Neural progenitor cell (in vitro differentiated cells): ENCODE data around the gene FADS2. TPM values are rescaled to one million over a fixed set of nuclear protein-coding genes. Genes with fewer than 3 reads are reported as not detected.

Source experiments
- DNase-seq: peaks from one replicate; pipeline ENCODE4 v3.0.0-alpha.2; 2016; ENCODE audit warnings: low spot score
- H2AFZ ChIP-seq: fragments of 200-600 bp; sonication (generic); replicated peaks from 2 replicates; pipeline ENCODE4 v1.6.1; 2016; ENCODE audit warnings: antibody characterized with exemption
- H3F3A ChIP-seq: fragments of 200-600 bp; sonication (generic); 2 replicates; pipeline ENCODE4 v1.6.1; 2016; ENCODE audit warnings: antibody characterized with exemption, low read depth
- H3K27ac ChIP-seq: fragments of 200-600 bp; sonication (generic); 2 replicates; pipeline ENCODE4 v1.5.1; 2016; ENCODE audit warnings: mild to moderate bottlenecking
- H3K27me3 ChIP-seq: fragments of 200-600 bp; sonication (generic); 2 replicates; pipeline ENCODE4 v1.6.1; 2016; ENCODE audit warnings: mild to moderate bottlenecking, moderate library complexity
- H3K36me3 ChIP-seq: fragments of 200-600 bp; sonication (generic); 2 replicates; pipeline ENCODE4 v1.5.1; 2016
- H3K4me1 ChIP-seq: fragments of 200-600 bp; sonication (generic); 2 replicates; pipeline ENCODE4 v1.6.1; 2016; ENCODE audit warnings: mixed run types
- H3K4me2 ChIP-seq: fragments of 200-600 bp; sonication (generic); 2 replicates; pipeline ENCODE4 v1.6.1; 2016
- H3K4me3 ChIP-seq: fragments of 200-600 bp; sonication (generic); 2 replicates; pipeline ENCODE4 v1.5.1; 2016
- H3K79me2 ChIP-seq: fragments of 200-600 bp; sonication (generic); 2 replicates; pipeline ENCODE4 v1.6.1; 2016; ENCODE audit warnings: low read depth
- H3K9ac ChIP-seq: fragments of 200-600 bp; sonication (generic); 2 replicates; pipeline ENCODE4 v1.6.1; 2016
- H3K9me3 ChIP-seq: fragments of 200-600 bp; sonication (generic); 2 replicates; pipeline ENCODE4 v1.5.1; 2016; ENCODE audit warnings: low read depth
- H4K20me1 ChIP-seq: fragments of 200-600 bp; sonication (generic); 2 replicates; pipeline ENCODE4 v1.6.1; 2016; ENCODE audit warnings: low read depth
- H3K27ac Mint-ChIP-seq: 3 replicates; pipeline ENCODE4 v1.8.0; 2021; ENCODE audit warnings: mixed read lengths
- H3K27me3 Mint-ChIP-seq: 2 replicates; pipeline ENCODE4 v1.8.0; 2022; ENCODE audit warnings: low read depth, mild to moderate bottlenecking, inconsistent platforms, moderate library complexity, mixed read lengths; ENCODE audit not compliant: insufficient read depth
- H3K36me3 Mint-ChIP-seq: 3 replicates; pipeline ENCODE4 v1.8.0; 2021; ENCODE audit warnings: mixed read lengths
- H3K4me1 Mint-ChIP-seq: 3 replicates; pipeline ENCODE4 v1.8.0; 2021; ENCODE audit warnings: mixed read lengths
- H3K4me3 Mint-ChIP-seq: 3 replicates; pipeline ENCODE4 v1.8.0; 2021; ENCODE audit warnings: mild to moderate bottlenecking, moderate library complexity, mixed read lengths
- H3K9me3 Mint-ChIP-seq: 3 replicates; pipeline ENCODE4 v1.8.0; 2020; ENCODE audit warnings: mixed read lengths
- EZH2 ChIP-seq: fragments of 200-600 bp; sonication (generic); IDR thresholded peaks from 2 replicates; pipeline ENCODE4 v1.6.1; 2017; ENCODE audit warnings: antibody characterized with exemption, mild to moderate bottlenecking, moderate library complexity
- EZH2phosphoT487 ChIP-seq: fragments of 200-600 bp; sonication (generic); IDR thresholded peaks from 2 replicates; pipeline ENCODE4 v1.6.1; 2017; ENCODE audit warnings: antibody characterized with exemption
- total RNA-seq: library from RNA; depleted of rRNA; stranded (reverse); fragments of >200 nt; gene quantifications from 2 replicates; pipeline ENCODE4 v1.2.3, GENCODE V29; 2015; ENCODE audit warnings: low replicate concordance
- TF ChIP-seq, protein P1 (sequence below): fragments of 200-600 bp; sonication (generic); IDR thresholded peaks from 2 replicates; pipeline ENCODE4 v1.5.1; 2017; ENCODE audit warnings: antibody characterized with exemption, mild to moderate bottlenecking

FADS2 gene
- total RNA-seq, 1 donor from 2014 or later = 233 TPM

- H3K27me3 Mint-ChIP-seq = peaks cover 10% of the 10 kb centered on the region
- Histone ChIP-seq H3K9me3 (no peaks in the 10 kb centered on the region), H2AFZ (no peak overlapping the region), H3K27ac (no peak overlapping the region), H3K4me3 (no peak overlapping the region), H3K27me3 (no peaks in the 10 kb centered on the region), H4K20me1 (no peaks in the 10 kb centered on the region), H3K4me2 (no peak overlapping the region), H3K79me2 (no peaks in the 10 kb centered on the region), H3K36me3 (no peaks in the 10 kb centered on the region), H3K9ac (no peak overlapping the region), H3K4me1 (peaks cover 12% of the 10 kb centered on the region), H3F3A (no peaks in the 10 kb centered on the region)
- peaks cover 12% of the 10 kb centered on the region for H3K4me1 Mint-ChIP-seq
- H3K9me3 Mint-ChIP-seq = no peaks in the 10 kb centered on the region
- no peaks in the 10 kb centered on the region for H3K36me3 Mint-ChIP-seq
- TF ChIP-seq, protein P1, sequence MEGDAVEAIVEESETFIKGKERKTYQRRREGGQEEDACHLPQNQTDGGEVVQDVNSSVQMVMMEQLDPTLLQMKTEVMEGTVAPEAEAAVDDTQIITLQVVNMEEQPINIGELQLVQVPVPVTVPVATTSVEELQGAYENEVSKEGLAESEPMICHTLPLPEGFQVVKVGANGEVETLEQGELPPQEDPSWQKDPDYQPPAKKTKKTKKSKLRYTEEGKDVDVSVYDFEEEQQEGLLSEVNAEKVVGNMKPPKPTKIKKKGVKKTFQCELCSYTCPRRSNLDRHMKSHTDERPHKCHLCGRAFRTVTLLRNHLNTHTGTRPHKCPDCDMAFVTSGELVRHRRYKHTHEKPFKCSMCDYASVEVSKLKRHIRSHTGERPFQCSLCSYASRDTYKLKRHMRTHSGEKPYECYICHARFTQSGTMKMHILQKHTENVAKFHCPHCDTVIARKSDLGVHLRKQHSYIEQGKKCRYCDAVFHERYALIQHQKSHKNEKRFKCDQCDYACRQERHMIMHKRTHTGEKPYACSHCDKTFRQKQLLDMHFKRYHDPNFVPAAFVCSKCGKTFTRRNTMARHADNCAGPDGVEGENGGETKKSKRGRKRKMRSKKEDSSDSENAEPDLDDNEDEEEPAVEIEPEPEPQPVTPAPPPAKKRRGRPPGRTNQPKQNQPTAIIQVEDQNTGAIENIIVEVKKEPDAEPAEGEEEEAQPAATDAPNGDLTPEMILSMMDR = no peak
- TF ChIP-seq EZH2phosphoT487 (no peak), EZH2 (no peak)
- H3K27ac Mint-ChIP-seq = peak overlapping the region; percentile 74
- no peak overlapping the region for H3K4me3 Mint-ChIP-seq
- no peak for DNase-seq
Observed at GRCh38 chr11:61900251-61900650, 72.2 kb downstream of the FADS2 start.

GRCh38 chr11:61901397-61901796 is 73.3 kb downstream of the FADS2 start:
- no peak for DNase-seq
- no peaks in the 10 kb centered on the region for H3K36me3 Mint-ChIP-seq
- no peak overlapping the region for H3K4me3 Mint-ChIP-seq
- no peak overlapping the region for H3K4me3 ChIP-seq
- no peak overlapping the region for H3K27ac ChIP-seq
- H3K27me3 Mint-ChIP-seq = peaks cover 8% of the 10 kb centered on the region
- H3K79me2 ChIP-seq = no peaks in the 10 kb centered on the region
- H3K4me1 ChIP-seq = peaks cover 12% of the 10 kb centered on the region
- no peaks in the 10 kb centered on the region for H3K36me3 ChIP-seq
- no peaks in the 10 kb centered on the region for H3K9me3 ChIP-seq
- H2AFZ ChIP-seq = no peak overlapping the region
- no peak overlapping the region for H3K4me2 ChIP-seq
- TF ChIP-seq, protein P1 = no peak
- no peak for TF ChIP-seq EZH2
- TF ChIP-seq EZH2phosphoT487 = no peak
- peaks cover 12% of the 10 kb centered on the region for H3K4me1 Mint-ChIP-seq
- H4K20me1 ChIP-seq = no peaks in the 10 kb centered on the region
- H3F3A ChIP-seq = no peaks in the 10 kb centered on the region
- no peak overlapping the region for H3K27ac Mint-ChIP-seq
- H3K9me3 Mint-ChIP-seq = no peaks in the 10 kb centered on the region
- no peaks in the 10 kb centered on the region for H3K27me3 ChIP-seq
- no peak overlapping the region for H3K9ac ChIP-seq

DNA sequence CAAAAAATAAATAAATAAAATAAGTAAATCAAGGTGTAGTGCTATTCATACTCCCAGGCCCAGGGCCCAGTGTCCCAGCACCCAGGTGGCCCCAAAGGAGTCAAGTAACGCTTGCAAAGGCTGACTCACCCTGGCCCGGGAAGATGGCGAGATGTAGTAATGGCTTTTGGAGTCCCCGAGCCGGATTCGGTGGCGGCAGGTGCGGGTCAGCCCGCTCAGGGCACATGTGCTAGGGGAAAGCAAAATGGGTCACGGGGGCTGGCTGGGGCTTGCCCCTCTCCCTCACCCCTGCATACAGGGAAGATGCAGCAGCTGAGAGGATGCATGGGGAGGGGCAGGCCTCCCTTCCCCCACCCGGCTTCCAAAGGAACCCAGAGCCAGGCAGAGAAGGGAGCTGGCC is 74.2 kb downstream of the FADS2 start:
- Histone ChIP-seq H3K4me1 (peaks cover 12% of the 10 kb centered on the region), H3K4me3 (no peak overlapping the region)
- H3K4me1 Mint-ChIP-seq = peaks cover 13% of the 10 kb centered on the region

More for the DNA sequence above, 74.2 kb downstream of the FADS2 start:
- H3K9me3 Mint-ChIP-seq = no peaks in the 10 kb centered on the region
- H3K27me3 Mint-ChIP-seq = peaks cover 8% of the 10 kb centered on the region
- Histone ChIP-seq H3F3A (no peaks in the 10 kb centered on the region), H4K20me1 (no peaks in the 10 kb centered on the region), H3K9me3 (no peaks in the 10 kb centered on the region), H3K79me2 (no peaks in the 10 kb centered on the region), H2AFZ (no peak overlapping the region), H3K4me2 (no peak overlapping the region), H3K36me3 (no peaks in the 10 kb centered on the region), H3K9ac (no peak overlapping the region), H3K27me3 (no peaks in the 10 kb centered on the region), H3K27ac (no peak overlapping the region)
- no peak overlapping the region for H3K27ac Mint-ChIP-seq
- H3K36me3 Mint-ChIP-seq = no peaks in the 10 kb centered on the region
- TF ChIP-seq EZH2 (no peak), EZH2phosphoT487 (no peak)
- TF ChIP-seq, protein P1 = no peak
- no peak overlapping the region for H3K4me3 Mint-ChIP-seq
- DNase-seq = no peak
